GM19193 (cell line): Measurements from ENCODE around the gene PRRT4.

Experiments
- POLR2A ChIP-seq: IDR thresholded peaks from 4 replicates; pipeline ENCODE4 v1.6.1; 2011; ENCODE audit not compliant: insufficient read depth, insufficient read length; ENCODE audit errors: extremely low read depth

The PRRT4 gene

GRCh38 chr7:128365432-128365831 lies 3.9 kb upstream of the PRRT4 start:
- no peak for TF ChIP-seq POLR2A

DNA sequence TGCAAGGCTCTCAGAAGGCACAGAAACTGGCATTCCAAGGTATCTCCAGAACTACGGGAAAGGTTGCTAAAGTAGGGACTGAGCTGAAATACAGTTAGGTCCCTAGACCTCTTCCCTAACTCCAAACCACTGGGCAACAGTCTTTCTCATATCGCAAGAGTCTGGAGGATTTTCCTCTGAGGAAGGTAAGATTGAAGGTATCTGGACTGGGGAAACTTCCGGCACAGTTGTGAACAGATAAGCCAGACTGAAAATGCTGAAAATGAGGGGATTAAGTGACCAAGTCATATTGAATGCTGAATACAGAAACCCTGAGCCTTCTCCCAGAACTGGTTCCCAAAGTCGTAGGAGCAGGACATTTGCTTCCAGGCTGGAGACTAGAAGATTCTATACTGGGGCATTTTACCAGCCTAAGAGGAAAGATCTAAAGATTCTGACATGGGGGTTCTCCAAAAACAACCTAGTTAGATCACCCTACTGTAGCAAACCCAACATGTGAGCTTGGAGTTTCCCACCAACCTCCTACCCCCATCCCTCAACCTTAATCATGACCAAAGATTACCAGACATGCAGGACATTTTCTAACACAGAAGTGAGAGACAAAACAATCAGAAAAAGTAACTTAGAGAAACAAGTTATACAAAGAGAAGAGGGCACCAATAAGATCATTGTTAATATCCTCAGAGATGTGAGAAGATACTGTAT lies 2.8 kb upstream of the PRRT4 start:
- no peak for TF ChIP-seq POLR2A

GRCh38 chr7:128363261-128363721 lies 1.8 kb upstream of the PRRT4 start:
- no peak for TF ChIP-seq POLR2A

DNA sequence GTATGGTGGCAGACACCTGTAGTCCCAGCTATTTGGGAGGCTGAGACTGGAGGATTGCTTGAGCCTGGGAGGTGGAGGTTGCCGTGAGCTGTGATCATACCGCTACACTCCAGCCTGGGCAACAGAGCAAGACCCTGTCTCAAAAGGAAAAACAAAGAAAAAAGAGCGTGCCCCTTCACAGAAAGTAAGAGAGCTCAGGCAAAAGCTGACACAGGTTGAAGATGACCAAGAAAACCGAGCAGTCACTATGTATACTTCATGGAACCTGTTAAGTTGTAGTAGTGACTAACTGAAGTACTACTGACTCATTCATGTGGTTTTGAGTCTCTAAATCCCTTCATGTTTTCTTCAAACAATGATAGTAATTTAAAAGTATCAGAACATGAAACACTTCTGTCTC lies 1.2 kb upstream of the PRRT4 start:
- no peak for TF ChIP-seq POLR2A

DNA sequence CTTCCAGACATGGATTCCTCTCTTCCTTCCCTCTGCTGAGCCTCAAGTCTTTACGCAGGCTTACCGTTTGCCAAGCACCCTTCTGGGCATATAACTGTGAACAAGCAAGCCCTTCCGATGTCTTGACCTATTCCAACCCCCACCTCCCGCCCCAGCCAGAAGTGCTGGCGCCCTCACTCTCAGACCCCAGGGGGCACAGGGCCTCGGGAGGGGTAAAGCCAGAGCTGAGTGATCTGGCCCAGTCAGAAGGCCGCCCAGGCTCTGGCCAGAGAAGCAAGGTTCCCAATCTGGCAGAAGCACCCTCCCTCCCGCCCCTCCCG lies 1.2 kb downstream of the PRRT4 start:
- no peak for TF ChIP-seq POLR2A

DNA sequence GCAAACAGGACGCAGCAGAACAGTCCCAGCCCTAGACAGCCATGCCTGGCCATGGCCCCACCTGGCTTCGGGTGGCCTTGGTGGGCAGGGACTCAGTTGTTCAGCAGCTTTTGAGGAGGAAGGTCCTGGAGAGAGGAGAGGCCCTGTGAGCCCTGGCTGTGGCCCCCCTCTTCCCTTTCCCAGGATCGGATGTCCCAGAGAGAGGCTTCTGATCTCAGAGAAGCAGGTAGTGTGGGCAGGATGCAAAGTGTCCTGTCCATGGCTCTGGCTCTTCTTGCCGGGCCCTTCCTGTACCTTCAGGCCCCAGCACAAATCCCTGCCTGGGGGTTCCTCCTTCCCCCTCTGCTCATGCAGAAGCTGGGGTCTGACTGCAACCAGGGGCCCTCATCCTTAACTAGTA lies 1.6 kb downstream of the PRRT4 start:
- no peak for TF ChIP-seq POLR2A

DNA sequence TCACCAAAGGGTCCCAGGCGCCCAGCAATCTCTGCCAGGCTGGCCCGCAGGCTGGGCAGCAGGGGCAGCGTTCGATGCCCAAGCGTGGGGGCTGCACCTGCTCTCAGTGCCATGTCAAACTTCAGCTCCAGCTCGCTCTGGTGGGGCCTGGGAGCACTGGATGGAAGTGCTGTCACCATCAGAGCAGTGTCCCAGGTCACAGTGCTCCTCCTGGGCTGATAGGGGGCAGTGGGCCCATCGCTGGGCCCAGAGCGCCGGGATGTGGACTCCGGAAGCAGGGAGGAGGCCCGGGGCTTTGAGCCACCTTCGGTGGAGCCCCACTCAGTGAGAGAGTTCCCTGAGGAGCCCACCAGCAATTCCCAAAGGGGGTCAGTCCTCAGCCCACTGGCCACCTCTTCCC lies 2.2 kb downstream of the PRRT4 start:
- no peak for TF ChIP-seq POLR2A

DNA sequence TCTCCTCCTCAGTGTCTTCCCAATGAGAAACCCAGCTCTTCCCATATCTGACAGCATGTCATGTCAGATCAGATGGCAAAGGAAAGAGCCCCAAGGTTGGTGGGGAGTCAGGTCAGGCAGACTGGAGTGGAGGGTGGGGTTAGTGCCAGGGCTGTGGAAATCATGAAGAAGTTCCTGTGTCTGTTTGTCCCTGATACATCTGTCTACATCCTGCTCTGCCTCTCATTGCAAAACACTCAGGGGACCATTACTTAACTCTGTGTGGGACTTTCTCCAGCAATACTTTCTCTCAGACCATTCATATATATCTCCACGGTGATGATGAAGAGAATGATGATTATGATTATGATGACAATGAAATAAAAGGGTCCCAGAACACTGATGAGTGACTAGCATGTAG lies 3.3 kb downstream of the PRRT4 start:
- TF ChIP-seq POLR2A = no peak

GRCh38 chr7:128357217-128357613 lies 4.3 kb downstream of the PRRT4 start:
- TF ChIP-seq POLR2A = no peak

DNA sequence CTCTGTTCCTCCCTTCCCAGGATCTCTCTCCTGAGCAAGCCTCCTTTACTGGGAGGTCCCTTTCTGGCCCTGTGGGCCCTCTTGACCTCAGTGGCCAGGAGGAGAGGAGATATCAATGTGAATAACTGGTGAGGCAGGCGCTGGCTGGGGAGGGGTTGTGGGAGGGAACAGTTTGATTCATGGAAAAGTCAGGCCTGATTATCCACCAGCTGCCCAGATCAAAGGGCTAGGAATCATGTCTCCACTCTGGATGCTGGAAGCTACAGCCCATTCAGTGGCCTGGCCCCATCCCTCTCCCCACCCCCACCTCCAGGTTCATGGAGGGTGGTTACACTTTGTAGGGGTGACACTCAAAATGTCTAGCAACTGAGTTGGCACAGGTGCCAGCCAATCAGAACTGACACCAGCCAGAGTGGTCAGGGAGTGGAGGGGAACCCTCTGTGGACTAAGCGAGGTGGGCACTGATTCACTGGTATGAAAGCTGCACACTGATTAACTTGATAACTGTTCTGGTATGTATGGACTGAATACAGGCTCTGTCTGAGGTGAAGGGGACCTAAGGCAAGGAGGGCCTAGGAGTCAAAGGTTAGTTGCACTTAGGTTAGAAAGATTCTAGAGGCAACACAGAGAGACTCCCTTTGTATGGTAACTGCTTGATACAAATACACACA lies 4.8 kb downstream of the PRRT4 start:
- no peak for TF ChIP-seq POLR2A

GRCh38 chr7:128353610-128354009 lies 7.9 kb downstream of the PRRT4 start:
- no peak for TF ChIP-seq POLR2A

- TF ChIP-seq POLR2A = no peak
Observed at GRCh38 chr7:128353189-128353588, 8.3 kb downstream of the PRRT4 start.

- TF ChIP-seq POLR2A = no peak
Observed at GRCh38 chr7:128352636-128353035, 8.9 kb downstream of the PRRT4 start.

GRCh38 chr7:128352153-128352537 lies 9.3 kb downstream of the PRRT4 start:
- TF ChIP-seq POLR2A = no peak

GRCh38 chr7:128351296-128352152 lies 10.0 kb downstream of the PRRT4 start:
- no peak for TF ChIP-seq POLR2A

- no peak for TF ChIP-seq POLR2A
Observed at GRCh38 chr7:128350708-128351295, 10.7 kb downstream of the PRRT4 start.

DNA sequence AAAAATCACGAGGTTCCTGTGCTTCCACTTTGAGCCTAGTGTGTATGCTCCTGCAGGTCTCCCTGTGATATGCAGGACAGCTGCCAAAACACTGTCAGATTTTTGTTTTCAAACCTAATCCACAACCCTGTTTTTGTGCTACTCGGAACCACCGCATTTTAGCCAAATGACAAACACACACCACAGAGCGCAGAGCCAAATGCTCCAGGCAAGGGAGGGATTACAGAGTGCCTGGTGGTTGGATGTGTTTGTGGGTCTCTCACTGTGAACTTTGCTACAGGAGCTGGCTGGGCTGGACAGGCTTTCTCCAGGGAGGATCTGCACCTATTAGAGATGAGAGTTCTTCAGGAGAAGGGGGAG lies 12.0 kb downstream of the PRRT4 start:
- no peak for TF ChIP-seq POLR2A
